ENCODE measurements around the gene LRRC25.

DNA sequence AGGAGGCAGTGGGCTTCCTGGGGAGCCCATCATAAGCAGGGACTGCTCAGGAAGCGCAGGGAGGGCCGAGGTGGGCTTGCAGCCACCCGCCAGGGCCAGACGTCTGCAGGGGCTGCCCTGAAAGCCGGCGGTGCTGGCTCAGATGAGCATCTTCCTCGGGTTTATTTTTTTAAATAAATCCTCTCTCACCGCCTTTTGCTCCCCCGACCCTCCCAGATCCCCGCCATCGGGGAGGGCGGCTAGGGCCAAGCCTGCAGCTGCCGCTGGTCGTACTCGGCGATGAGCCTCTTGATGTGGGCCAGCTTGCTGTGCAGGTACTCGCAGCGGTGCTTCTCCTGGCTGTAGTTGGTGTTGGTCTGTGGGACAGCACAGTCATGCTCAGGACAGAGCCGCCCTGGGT, 47.1 kb upstream of the LRRC25 start:
- TF ChIP-seq, protein P1, sequence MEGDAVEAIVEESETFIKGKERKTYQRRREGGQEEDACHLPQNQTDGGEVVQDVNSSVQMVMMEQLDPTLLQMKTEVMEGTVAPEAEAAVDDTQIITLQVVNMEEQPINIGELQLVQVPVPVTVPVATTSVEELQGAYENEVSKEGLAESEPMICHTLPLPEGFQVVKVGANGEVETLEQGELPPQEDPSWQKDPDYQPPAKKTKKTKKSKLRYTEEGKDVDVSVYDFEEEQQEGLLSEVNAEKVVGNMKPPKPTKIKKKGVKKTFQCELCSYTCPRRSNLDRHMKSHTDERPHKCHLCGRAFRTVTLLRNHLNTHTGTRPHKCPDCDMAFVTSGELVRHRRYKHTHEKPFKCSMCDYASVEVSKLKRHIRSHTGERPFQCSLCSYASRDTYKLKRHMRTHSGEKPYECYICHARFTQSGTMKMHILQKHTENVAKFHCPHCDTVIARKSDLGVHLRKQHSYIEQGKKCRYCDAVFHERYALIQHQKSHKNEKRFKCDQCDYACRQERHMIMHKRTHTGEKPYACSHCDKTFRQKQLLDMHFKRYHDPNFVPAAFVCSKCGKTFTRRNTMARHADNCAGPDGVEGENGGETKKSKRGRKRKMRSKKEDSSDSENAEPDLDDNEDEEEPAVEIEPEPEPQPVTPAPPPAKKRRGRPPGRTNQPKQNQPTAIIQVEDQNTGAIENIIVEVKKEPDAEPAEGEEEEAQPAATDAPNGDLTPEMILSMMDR (IDR thresholded peaks at IDR 0.05 in 4 of 5, conservative IDR thresholded peaks at IDR 0.05 in 1 of 5): no peak
- TF ChIP-seq POLR2A (IDR thresholded peaks at IDR 0.05): no peak
